Gastrocnemius medialis (tissue), 4 donors: Measurements from ENCODE around the gene SERINC4. TPM values are rescaled to one million over a fixed set of nuclear protein-coding genes. Genes with fewer than 3 reads are reported as not detected.

Experiments
- ATAC-seq, 2 donors: fragments of 150-250 bp; one replicate each; pipeline ENCODE4 v1.9.1; 2016
- DNase-seq, 2 donors: peaks; one replicate each; pipeline ENCODE4 v3.0.0-alpha.2; 2019
- H3K27ac ChIP-seq, 4 donors: fragments of 200-600 bp; sonication (generic); 1 replicate in 1 of 4; 2 replicates in 3 of 4; pipeline ENCODE4 v1.5.1; 2016 to 2018; ENCODE audit warnings: mild to moderate bottlenecking in 2 of 4, moderate library complexity in 1 of 4
- H3K27me3 ChIP-seq, 3 donors: fragments of 200-600 bp; sonication (generic) in 2 of 3; 1 replicate in 1 of 3; 2 replicates in 2 of 3; pipeline versions ENCODE4 v1.5.1 to v1.6.0; 2016 to 2019; ENCODE audit warnings: mild to moderate bottlenecking in 1 of 3, moderate library complexity in 1 of 3
- H3K36me3 ChIP-seq, 2 donors: fragments of 200-600 bp; sonication (generic) in 1 of 2; one replicate each; pipeline ENCODE4 v1.5.1; 2017 to 2018
- H3K4me1 ChIP-seq, 2 donors: fragments of 200-600 bp; sonication (generic) in 1 of 2; one replicate each; pipeline ENCODE4 v1.5.1; 2016 to 2017; ENCODE audit warnings: mild to moderate bottlenecking in 2 of 2
- H3K4me3 ChIP-seq, 4 donors: fragments of 200-600 bp; sonication (generic) in 3 of 4; 1 replicate in 1 of 4; 2 replicates in 3 of 4; pipeline ENCODE4 v1.5.1; 2016 to 2019; ENCODE audit warnings: mild to moderate bottlenecking in 2 of 4
- H3K9me3 ChIP-seq, 3 donors: fragments of 200-600 bp; sonication (generic) in 2 of 3; 1 replicate in 1 of 3; 2 replicates in 2 of 3; pipeline ENCODE4 v1.5.1; 2016 to 2019
- CTCF ChIP-seq, 5 experiments: fragments of 450-650 bp in 3 of 5; fragments of 200-600 bp in 2 of 5; sonication (generic) in 2 of 5; IDR thresholded peaks in 4 of 5; conservative IDR thresholded peaks in 1 of 5; 1 replicate in 4 of 5; 2 replicates in 1 of 5; pipeline ENCODE4 v1.5.1; 2016 to 2019; ENCODE audit warnings: antibody characterized with exemption in 5 of 5, mild to moderate bottlenecking in 3 of 5, moderate library complexity in 3 of 5
- POLR2A ChIP-seq, 2 donors: fragments of 450-650 bp; IDR thresholded peaks; one replicate each; pipeline ENCODE4 v1.6.1; 2017; ENCODE audit warnings: antibody characterized with exemption in 2 of 2, mild to moderate bottlenecking in 2 of 2, moderate library complexity in 2 of 2
- in situ Hi-C, 4 donors: fragments of 200-750 bp; cut with MboI; loops; one replicate each; pipeline versions ENCODE4 v1.15.0 to v1.8.0; 2017; ENCODE audit warnings: low sequenced_read_pairs in 4 of 4
- intact Hi-C: fragments of 100-400 bp; cut with DNase I; formaldehyde crosslinking; loops from one replicate; pipeline ENCODE4 v1.15.1; 2023; ENCODE audit warnings: low total_unique reads
- total RNA-seq, 4 donors: library from RNA; depleted of rRNA; stranded (reverse); fragments of >200 nt; gene quantifications; one replicate each; pipeline versions ENCODE4 v1.1.0 to v1.2.3, GENCODE V29; 2016

SERINC4 gene
- total RNA-seq, 4 donors from 2014 or later = 0.18 to 0.82 (median 0.29) TPM; not detected in 1

- in situ Hi-C loops (loop anchor here in 1 of 4 donors (25.0 kb wide), 2 partner anchors 923 to 1848 kb away; partner anchors contain the start of genes B2M, PATL2 and SQOR), intact Hi-C loops (no loop called here)
- DNase-seq (no peak), ATAC-seq (no peak)
- Histone ChIP-seq H3K4me1 (peaks cover 14 to 18% of the 10 kb centered on the region in 2 donors), H3K36me3 (peaks cover 0 to 9% of the 10 kb centered on the region in 2 donors), H3K9me3 (no peaks in the 10 kb centered on the region), H3K4me3 (no peak overlapping the region), H3K27ac (no peak overlapping the region), H3K27me3 (no peaks in the 10 kb centered on the region)
- no peak for TF ChIP-seq CTCF (IDR thresholded peaks at IDR 0.05 in 4 of 5, conservative IDR thresholded peaks at IDR 0.05 in 1 of 5)
- no peak for TF ChIP-seq POLR2A (IDR thresholded peaks at IDR 0.05)
Measured at GRCh38 chr15:43789409-43789808, 10.6 kb downstream of the SERINC4 start.

- H3K4me3 ChIP-seq = no peak overlapping the region
- H3K9me3 ChIP-seq = no peaks in the 10 kb centered on the region
- in situ Hi-C loops = loop anchor here in 1 of 4 donors (25.0 kb wide), 2 partner anchors 933 to 1858 kb away; partner anchors contain the start of genes B2M, PATL2 and SQOR
- H3K36me3 ChIP-seq = peaks cover 0 to 2% of the 10 kb centered on the region in 2 donors
- TF ChIP-seq CTCF (IDR thresholded peaks at IDR 0.05 in 4 of 5, conservative IDR thresholded peaks at IDR 0.05 in 1 of 5) (no peak), POLR2A (IDR thresholded peaks at IDR 0.05) (no peak)
- no peak for DNase-seq
- no peak overlapping the region for H3K27ac ChIP-seq
- H3K4me1 ChIP-seq = peaks cover 9 to 11% of the 10 kb centered on the region in 2 donors
- intact Hi-C loops = loop anchor here (10.0 kb wide), 1 partner anchor 334 kb away; no protein-coding TSS in a partner anchor
- no peak for ATAC-seq
- no peaks in the 10 kb centered on the region for H3K27me3 ChIP-seq
Measured at GRCh38 chr15:43779016-43779415, 21.0 kb downstream of the SERINC4 start.

- intact Hi-C loops = loop anchor here (1.0 to 10.0 kb wide), 3 partner anchors 15 to 333 kb away; partner anchors contain the start of genes PDIA3 and SERF2
- TF ChIP-seq POLR2A (IDR thresholded peaks at IDR 0.05) (peak in 1 of 2 donors; percentile 26), CTCF (IDR thresholded peaks at IDR 0.05 in 4 of 5, conservative IDR thresholded peaks at IDR 0.05 in 1 of 5) (peak; percentile 62 to 84 (median 66))
- in situ Hi-C loops = loop anchor here in 1 of 4 donors (25.0 kb wide), 2 partner anchors 935 to 1860 kb away; partner anchors contain the start of genes B2M, PATL2 and SQOR
Measured at GRCh38 chr15:43777267-43777914, 22.6 kb downstream of the SERINC4 start.

GRCh38 chr15:43776718-43777266 is 23.2 kb downstream of the SERINC4 start, which contains the start of gene ELL3:
TSS of gene ELL3 (minus strand) at chr15:43776966. CDS start at chr15:43776901, 65 bp downstream.
- no peaks in the 10 kb centered on the region for H3K27me3 ChIP-seq
- H3K27ac ChIP-seq = peak within 1 kb of the TSS; percentile 86 to 90 (median 88)
- peak; percentile 40 to 60 for DNase-seq
- H3K4me3 ChIP-seq = peak within 1 kb of the TSS; percentile 61 to 84 (median 76)
- ATAC-seq = peak; percentile 68 to 73
- peaks cover 9 to 11% of the 10 kb centered on the region in 2 donors for H3K4me1 ChIP-seq
- peak; percentile 25 to 43 for TF ChIP-seq POLR2A (IDR thresholded peaks at IDR 0.05)
- no peak for TF ChIP-seq CTCF (IDR thresholded peaks at IDR 0.05 in 4 of 5, conservative IDR thresholded peaks at IDR 0.05 in 1 of 5)
- in situ Hi-C loops (loop anchor here in 1 of 4 donors (25.0 kb wide), 2 partner anchors 936 to 1861 kb away; partner anchors contain the start of genes B2M, PATL2 and SQOR), intact Hi-C loops (loop anchor here (1.0 to 10.0 kb wide), 3 partner anchors 16 to 332 kb away; partner anchors contain the start of genes PDIA3 and SERF2)
- peaks cover 0 to 24% of the 10 kb centered on the region in 2 donors for H3K36me3 ChIP-seq
- H3K9me3 ChIP-seq = no peaks in the 10 kb centered on the region

More at GRCh38 chr15:43777267-43777914, 22.6 kb downstream of the SERINC4 start:
- Histone ChIP-seq H3K27me3 (no peaks in the 10 kb centered on the region), H3K27ac (peak overlapping the region; percentile 86 to 90 (median 88)), H3K4me1 (peaks cover 9 to 11% of the 10 kb centered on the region in 2 donors), H3K4me3 (peak overlapping the region; percentile 61 to 84 (median 76)), H3K36me3 (peaks cover 0 to 18% of the 10 kb centered on the region in 2 donors), H3K9me3 (no peaks in the 10 kb centered on the region)
- DNase-seq = peak; percentile 57 to 78
- ATAC-seq = peak; percentile 65 to 77
